SK-N-SH (cell line): Measurements from ENCODE around the gene SV2B.

Experiments
- CTCF ChIP-seq: fragments of 200-600 bp; sonication (generic); IDR thresholded peaks from 2 replicates; pipeline ENCODE4 v1.6.1; 2017; ENCODE audit warnings: antibody characterized with exemption, mild to moderate bottlenecking, moderate library complexity
- JUND ChIP-seq: IDR thresholded peaks from 2 replicates; pipeline ENCODE4 v1.4.0; 2012
- REST ChIP-seq: IDR thresholded peaks from 2 replicates; pipeline ENCODE4 v1.6.1; 2012; ENCODE audit warnings: mild to moderate bottlenecking, low read depth, low read length, moderate library complexity
- RXRA ChIP-seq: IDR thresholded peaks from 2 replicates; pipeline ENCODE4 v1.4.0; 2012; ENCODE audit warnings: low read depth, mild to moderate bottlenecking, borderline replicate concordance
- USF2 ChIP-seq: fragments of 150-350 bp; IDR thresholded peaks from 2 replicates; pipeline ENCODE4 v1.6.1; 2017; ENCODE audit warnings: antibody characterized with exemption, low read length, low read depth, borderline replicate concordance

- no peak for TF ChIP-seq RXRA
- TF ChIP-seq CTCF, result no peak
- TF ChIP-seq USF2, result no peak
- TF ChIP-seq JUND, result no peak
- no peak for TF ChIP-seq REST
Measured at GRCh38 chr15:91171334-91171733, 71.3 kb downstream of the SV2B start.
